Activated CD4-positive, alpha-beta T cell treated with anti-CD3 and anti-CD28 coated beads for 36 hours (primary cell): ENCODE data around the gene RGS11. TPM values are rescaled to one million over a fixed set of nuclear protein-coding genes. Genes with fewer than 3 reads are reported as not detected.

Experiments used
- ATAC-seq: fragments of 200-7000 bp; cut with Tn5 transposase; one replicate; pipeline ENCODE4 v1.10.0; 2021; ENCODE audit warnings: mild to moderate bottlenecking, moderate library complexity
- CTCF ChIA-PET: fragments of 350-600 bp; sonication (Branson Sonifier 250); formaldehyde crosslinking; loops from one replicate; lab custom pipeline; 2021; ENCODE audit warnings: antibody characterized with exemption; lab: Charles Lee
- POLR2A ChIA-PET: fragments of 350-600 bp; sonication (Branson Sonifier 250); formaldehyde crosslinking; loops from one replicate; lab custom pipeline; 2021; ENCODE audit warnings: antibody characterized with exemption, inconsistent platforms; lab: Charles Lee
- DNase-seq: peaks from one replicate; pipeline ENCODE4 v3.0.0-alpha.2; 2020
- H3K27ac Mint-ChIP-seq: one replicate; pipeline ENCODE4 v1.8.0; 2021; ENCODE audit warnings: mixed read lengths
- H3K27me3 Mint-ChIP-seq: one replicate; pipeline ENCODE4 v1.8.0; 2021; ENCODE audit warnings: mixed read lengths
- H3K36me3 Mint-ChIP-seq: one replicate; pipeline ENCODE4 v1.8.0; 2021; ENCODE audit warnings: low read depth, mixed read lengths
- H3K4me1 Mint-ChIP-seq: one replicate; pipeline ENCODE4 v1.8.0; 2021; ENCODE audit warnings: mixed read lengths
- H3K4me3 Mint-ChIP-seq: one replicate; pipeline ENCODE4 v1.8.0; 2021; ENCODE audit warnings: mild to moderate bottlenecking, moderate library complexity, mixed read lengths
- H3K9me3 Mint-ChIP-seq: one replicate; pipeline ENCODE4 v1.8.0; 2021; ENCODE audit warnings: low read depth, mixed read lengths
- intact Hi-C, 2 experiments: fragments of 100-400 bp; cut with DNase I in 1 of 2; cut with micrococcal nuclease in 1 of 2; formaldehyde crosslinking; loops; one replicate each; pipeline versions ENCODE4 v1.14.2 to v1.15.1; 2022 to 2024; cut with DNase I, micrococcal nuclease
- total RNA-seq, 2 experiments: library from RNA; stranded (reverse); gene quantifications; one replicate each; pipeline ENCODE4 v1.2.3, GENCODE V29; 2021

Gene RGS11
- total RNA-seq, 2 experiments from 2014 or later = 0.11 to 0.12 TPM

DNA sequence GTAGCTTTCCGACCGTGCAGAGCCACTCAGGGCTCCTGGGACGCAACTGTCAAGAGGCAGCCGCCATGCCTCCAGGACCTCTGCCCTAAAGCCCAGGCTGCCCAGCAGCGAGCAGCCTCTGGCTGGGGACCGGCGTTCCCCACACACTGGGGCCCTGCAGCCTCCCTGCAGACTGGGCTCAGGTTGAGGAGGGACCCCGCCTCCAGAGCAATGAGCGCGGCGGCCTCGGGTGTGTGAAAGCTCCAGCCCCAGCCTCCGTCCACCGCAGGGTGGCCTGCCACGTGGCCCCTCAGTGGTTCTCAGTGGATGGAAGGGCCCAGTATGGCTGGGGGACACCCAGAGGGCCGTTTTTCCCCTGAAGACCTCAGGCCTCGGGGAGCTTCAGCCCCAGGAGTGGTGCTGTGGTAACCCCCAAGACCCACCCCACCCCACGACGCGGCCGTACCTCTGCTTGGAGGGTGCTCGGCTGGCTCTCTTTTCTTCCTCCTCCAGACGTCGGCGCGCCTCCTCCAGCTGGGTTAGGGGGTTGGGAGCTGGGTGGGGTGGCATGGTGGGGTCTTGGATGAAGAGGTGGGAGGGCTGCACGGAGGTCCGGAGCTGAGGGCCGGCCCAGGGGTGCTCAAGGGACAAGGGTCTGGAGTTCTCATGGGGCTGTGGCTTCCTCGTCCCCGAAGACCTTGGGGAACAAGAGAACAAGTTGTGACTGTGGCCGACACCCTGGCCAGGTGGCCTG lies 17.5 kb upstream of the RGS11 start:
- ChIA-PET CTCF (no interaction called here), POLR2A (no interaction called here)
- no peak for ATAC-seq
- Mint-ChIP-seq H3K4me3 (no peak overlapping the region), H3K36me3 (peaks cover 18% of the 10 kb centered on the region), H3K4me1 (no peaks in the 10 kb centered on the region), H3K9me3 (no peaks in the 10 kb centered on the region), H3K27ac (no peak overlapping the region), H3K27me3 (no peaks in the 10 kb centered on the region)
- DNase-seq = no peak
- intact Hi-C loops = no loop called here

DNA sequence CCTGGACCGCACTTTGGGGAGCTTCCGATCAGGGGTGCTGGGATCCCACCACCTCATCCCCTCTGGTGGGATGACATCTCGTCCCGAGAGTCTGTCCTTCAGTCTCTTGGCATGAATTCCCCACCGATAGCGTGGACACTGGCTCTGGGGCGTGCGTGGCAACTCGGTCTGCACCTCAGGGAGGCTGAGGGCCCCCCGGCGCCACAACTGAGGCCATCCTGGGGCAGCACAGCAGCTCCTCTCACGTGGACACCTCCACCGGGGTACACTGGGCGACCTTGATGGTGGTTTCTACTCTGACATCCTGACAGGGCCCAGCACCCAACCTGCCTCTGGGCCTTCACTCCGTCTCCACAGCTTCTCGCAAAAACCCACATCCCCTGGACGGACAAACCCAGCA lies 15.8 kb upstream of the RGS11 start:
- no peak for DNase-seq
- ATAC-seq = no peak

DNA sequence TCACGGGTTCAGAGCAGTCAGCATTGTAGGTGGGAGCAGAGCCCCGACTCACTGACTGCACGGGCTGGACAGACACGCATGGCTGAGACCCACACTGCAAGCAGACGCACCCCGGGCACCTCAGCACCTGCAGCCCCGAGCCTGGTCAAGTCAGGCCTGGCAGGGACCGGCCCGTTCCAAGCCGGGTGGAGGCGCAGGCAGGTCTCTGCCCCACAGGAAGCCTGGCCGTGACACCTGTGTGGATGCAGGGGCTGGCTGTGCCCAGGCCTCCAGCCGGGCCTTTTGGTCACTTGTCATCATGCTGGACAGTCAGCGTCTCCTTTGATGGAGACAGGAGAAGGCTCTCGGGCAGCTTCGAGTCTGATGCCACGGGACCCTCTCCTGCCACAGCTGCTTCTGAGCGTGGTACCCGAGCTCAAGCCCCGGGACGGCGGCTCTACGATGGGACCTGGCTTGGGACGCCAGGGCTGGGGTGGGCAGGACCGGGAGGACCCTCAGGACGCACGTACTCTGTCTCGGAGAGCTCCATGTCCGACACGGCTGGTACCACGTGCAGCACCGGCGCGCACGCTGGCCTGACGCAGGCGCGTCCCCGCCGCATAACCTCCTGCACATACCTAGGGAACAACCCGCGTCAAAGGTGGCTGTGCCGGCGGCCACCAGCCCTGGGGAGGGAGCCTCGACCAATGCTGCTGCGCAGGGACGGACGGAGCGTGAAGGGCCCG lies 15.1 kb upstream of the RGS11 start:
- CTCF ChIA-PET = no interaction called here
- no peaks in the 10 kb centered on the region for H3K27me3 Mint-ChIP-seq

More for the DNA sequence above, 15.8 kb upstream of the RGS11 start:
- H3K27me3 Mint-ChIP-seq = no peaks in the 10 kb centered on the region
- CTCF ChIA-PET = interaction anchor here (0.7 kb wide), 1 partner anchor 485 kb away, joined by 3 read pairs; no protein-coding TSS in a partner anchor
- no peaks in the 10 kb centered on the region for H3K9me3 Mint-ChIP-seq
- H3K36me3 Mint-ChIP-seq = peaks cover 27% of the 10 kb centered on the region
- H3K4me1 Mint-ChIP-seq = no peaks in the 10 kb centered on the region
- no peak overlapping the region for H3K4me3 Mint-ChIP-seq
- intact Hi-C loops = no loop called here
- POLR2A ChIA-PET = no interaction called here
- no peak overlapping the region for H3K27ac Mint-ChIP-seq

GRCh38 chr16:290015-290680 lies 14.4 kb upstream of the RGS11 start:
- Mint-ChIP-seq H3K4me1 (no peaks in the 10 kb centered on the region), H3K36me3 (peaks cover 30% of the 10 kb centered on the region), H3K27me3 (no peaks in the 10 kb centered on the region), H3K27ac (no peak overlapping the region), H3K4me3 (no peak overlapping the region), H3K9me3 (no peaks in the 10 kb centered on the region)
- DNase-seq (no peak), ATAC-seq (no peak)
- ChIA-PET POLR2A (no interaction called here), CTCF (no interaction called here)
- intact Hi-C loops = no loop called here

More for the DNA sequence above, 15.1 kb upstream of the RGS11 start:
- intact Hi-C loops = no loop called here
- no peaks in the 10 kb centered on the region for H3K4me1 Mint-ChIP-seq
- POLR2A ChIA-PET = no interaction called here
- H3K27ac Mint-ChIP-seq = no peak overlapping the region
- ATAC-seq = no peak
- DNase-seq = no peak
- H3K4me3 Mint-ChIP-seq = no peak overlapping the region
- H3K9me3 Mint-ChIP-seq = no peaks in the 10 kb centered on the region
- H3K36me3 Mint-ChIP-seq = peaks cover 30% of the 10 kb centered on the region

GRCh38 chr16:289395-289997 lies 13.8 kb upstream of the RGS11 start:
- H3K9me3 Mint-ChIP-seq = no peaks in the 10 kb centered on the region
- no peaks in the 10 kb centered on the region for H3K4me1 Mint-ChIP-seq
- CTCF ChIA-PET = no interaction called here
- POLR2A ChIA-PET = no interaction called here
- intact Hi-C loops = no loop called here
- no peak overlapping the region for H3K27ac Mint-ChIP-seq
- DNase-seq = no peak
- peaks cover 30% of the 10 kb centered on the region for H3K36me3 Mint-ChIP-seq
- no peak overlapping the region for H3K4me3 Mint-ChIP-seq
- ATAC-seq = no peak
- H3K27me3 Mint-ChIP-seq = no peaks in the 10 kb centered on the region

GRCh38 chr16:287981-288920 lies 12.5 kb upstream of the RGS11 start:
- H3K27me3 Mint-ChIP-seq = no peaks in the 10 kb centered on the region
- ChIA-PET POLR2A (no interaction called here), CTCF (no interaction called here)
- DNase-seq (no peak), ATAC-seq (no peak)
- intact Hi-C loops = no loop called here
- peaks cover 27% of the 10 kb centered on the region for H3K36me3 Mint-ChIP-seq
- no peaks in the 10 kb centered on the region for H3K9me3 Mint-ChIP-seq
- no peak overlapping the region for H3K4me3 Mint-ChIP-seq
- H3K27ac Mint-ChIP-seq = no peak overlapping the region
- H3K4me1 Mint-ChIP-seq = no peaks in the 10 kb centered on the region

- intact Hi-C loops = no loop called here
- ATAC-seq = no peak
- no peak overlapping the region for H3K27ac Mint-ChIP-seq
- no peaks in the 10 kb centered on the region for H3K9me3 Mint-ChIP-seq
- ChIA-PET POLR2A (no interaction called here), CTCF (no interaction called here)
- no peaks in the 10 kb centered on the region for H3K27me3 Mint-ChIP-seq
- no peak for DNase-seq
- H3K4me1 Mint-ChIP-seq = no peaks in the 10 kb centered on the region
- H3K4me3 Mint-ChIP-seq = no peak overlapping the region
- H3K36me3 Mint-ChIP-seq = peaks cover 23% of the 10 kb centered on the region
Observed at GRCh38 chr16:287298-287811, 11.6 kb upstream of the RGS11 start.

DNA sequence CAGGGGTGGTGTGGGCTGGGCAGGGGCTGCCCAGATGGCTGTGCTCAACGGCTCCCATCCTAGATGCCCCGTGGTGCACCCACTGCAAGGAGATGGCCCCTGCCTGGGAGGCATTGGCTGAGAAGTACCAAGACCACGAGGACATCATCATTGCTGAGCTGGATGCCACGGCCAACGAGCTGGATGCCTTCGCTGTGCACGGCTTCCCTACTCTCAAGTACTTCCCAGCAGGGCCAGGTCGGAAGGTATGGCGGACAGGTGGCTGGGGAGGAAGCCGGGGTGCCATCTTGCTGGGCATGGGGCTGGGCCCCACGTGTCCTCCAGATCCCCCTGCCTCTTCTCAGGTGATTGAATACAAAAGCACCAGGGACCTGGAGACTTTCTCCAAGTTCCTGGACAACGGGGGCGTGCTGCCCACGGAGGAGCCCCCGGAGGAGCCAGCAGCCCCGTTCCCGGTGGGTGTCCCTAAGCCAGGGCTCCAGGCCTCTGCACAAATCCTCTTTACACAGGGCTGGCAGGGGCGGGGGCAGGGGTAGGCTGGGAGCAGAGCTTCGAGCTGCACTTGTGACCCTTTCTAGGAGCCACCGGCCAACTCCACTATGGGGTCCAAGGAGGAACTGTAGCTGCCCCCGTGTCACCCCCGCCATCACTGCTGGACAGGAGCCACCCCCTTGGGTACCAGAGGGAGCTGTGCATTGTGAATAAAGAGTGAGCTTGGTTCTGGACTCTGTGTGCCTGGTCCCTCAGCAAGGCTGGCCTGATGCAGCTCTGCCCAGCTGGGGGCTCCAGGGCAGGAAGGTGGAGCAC lies 10.9 kb upstream of the RGS11 start:
- no peaks in the 10 kb centered on the region for H3K4me1 Mint-ChIP-seq
- H3K27me3 Mint-ChIP-seq = peaks cover 3% of the 10 kb centered on the region
- intact Hi-C loops = no loop called here

DNA sequence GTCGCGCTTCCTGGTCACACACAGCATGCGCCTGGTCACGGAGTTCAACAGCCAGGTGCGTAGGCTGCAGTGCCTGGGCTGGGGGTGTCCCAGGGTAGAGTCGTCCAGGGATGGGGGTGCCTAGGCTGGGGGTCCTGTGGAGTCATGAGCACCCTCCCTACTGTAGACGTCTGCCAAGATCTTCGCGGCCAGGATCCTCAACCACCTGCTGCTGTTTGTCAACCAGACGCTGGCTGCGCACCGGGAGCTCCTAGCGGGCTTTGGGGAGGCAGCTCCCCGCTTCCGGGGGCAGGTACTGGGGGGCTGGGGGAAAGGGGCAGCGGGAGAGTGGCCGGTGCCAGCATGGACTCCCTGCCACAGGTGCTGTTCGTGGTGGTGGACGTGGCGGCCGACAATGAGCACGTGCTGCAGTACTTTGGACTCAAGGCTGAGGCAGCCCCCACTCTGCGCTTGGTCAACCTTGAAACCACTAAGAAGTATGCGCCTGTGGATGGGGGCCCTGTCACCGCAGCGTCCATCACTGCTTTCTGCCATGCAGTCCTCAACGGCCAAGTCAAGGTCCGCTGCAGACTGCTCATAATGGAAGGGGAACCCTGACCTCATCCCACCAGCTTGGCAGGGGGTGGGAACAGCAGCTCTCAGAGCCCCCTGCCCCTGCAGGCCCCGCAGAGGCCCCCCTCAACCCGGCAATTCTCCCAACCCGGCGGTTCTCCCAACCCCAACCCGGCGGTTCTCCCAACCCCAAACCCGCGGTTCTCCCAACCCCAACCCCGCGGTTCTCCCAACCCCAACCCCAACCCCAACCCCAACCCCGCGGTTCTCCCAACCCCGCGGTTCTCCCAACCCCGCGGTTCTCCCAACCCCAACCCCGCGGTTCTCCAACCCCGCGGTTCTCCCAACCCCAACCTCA lies 9.7 kb upstream of the RGS11 start:
- intact Hi-C loops = no loop called here
- H3K4me1 Mint-ChIP-seq = no peaks in the 10 kb centered on the region
- no peaks in the 10 kb centered on the region for H3K9me3 Mint-ChIP-seq
- CTCF ChIA-PET = no interaction called here
- POLR2A ChIA-PET = no interaction called here
- no peak overlapping the region for H3K4me3 Mint-ChIP-seq
- ATAC-seq (no peak), DNase-seq (no peak)
- H3K27me3 Mint-ChIP-seq = peaks cover 7% of the 10 kb centered on the region
- H3K27ac Mint-ChIP-seq = no peak overlapping the region
- H3K36me3 Mint-ChIP-seq = peaks cover 16% of the 10 kb centered on the region

More for the DNA sequence above, 10.9 kb upstream of the RGS11 start:
- ChIA-PET POLR2A (no interaction called here), CTCF (no interaction called here)
- H3K36me3 Mint-ChIP-seq = peaks cover 21% of the 10 kb centered on the region
- ATAC-seq = no peak
- H3K27ac Mint-ChIP-seq = no peak overlapping the region
- no peak overlapping the region for H3K4me3 Mint-ChIP-seq
- H3K9me3 Mint-ChIP-seq = no peaks in the 10 kb centered on the region
- no peak for DNase-seq
